Fibroblast of skin of scalp (primary cell): Measurements from ENCODE around the gene SLC7A14.

Source experiments
- DNase-seq: peaks from one replicate; pipeline ENCODE4 v3.0.0-alpha.2; 2013

SLC7A14 gene

GRCh38 chr3:170469151-170470062 is 116.5 kb downstream of the SLC7A14 start:
- peak; percentile 81 for DNase-seq

DNA sequence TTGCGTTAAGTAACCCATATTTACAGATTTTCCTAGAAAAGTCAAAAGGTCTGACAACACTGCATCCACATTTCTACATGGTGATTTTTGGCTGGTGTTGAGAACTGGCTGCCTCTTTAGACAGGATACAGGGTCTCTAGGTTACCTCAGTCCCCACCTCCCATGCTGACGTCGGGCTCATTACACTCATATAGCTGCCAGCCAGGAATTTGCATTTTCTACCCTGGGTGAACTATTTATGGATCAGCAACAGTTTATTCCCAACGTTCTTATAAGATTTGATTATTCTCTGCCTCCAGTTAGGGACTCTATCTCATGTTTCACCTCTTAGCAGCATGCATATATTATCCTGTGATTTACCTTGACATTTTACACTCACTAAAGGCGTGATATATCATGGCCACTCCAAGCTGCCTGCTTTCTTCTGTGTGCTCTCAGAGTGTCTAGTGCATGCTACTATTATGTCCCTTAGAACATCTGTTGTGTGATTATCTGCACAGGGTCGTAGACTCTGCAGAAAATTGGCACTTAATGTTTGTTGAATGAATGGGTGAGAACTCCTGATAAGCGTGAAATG is 118.2 kb downstream of the SLC7A14 start:
- DNase-seq: no peak

DNA sequence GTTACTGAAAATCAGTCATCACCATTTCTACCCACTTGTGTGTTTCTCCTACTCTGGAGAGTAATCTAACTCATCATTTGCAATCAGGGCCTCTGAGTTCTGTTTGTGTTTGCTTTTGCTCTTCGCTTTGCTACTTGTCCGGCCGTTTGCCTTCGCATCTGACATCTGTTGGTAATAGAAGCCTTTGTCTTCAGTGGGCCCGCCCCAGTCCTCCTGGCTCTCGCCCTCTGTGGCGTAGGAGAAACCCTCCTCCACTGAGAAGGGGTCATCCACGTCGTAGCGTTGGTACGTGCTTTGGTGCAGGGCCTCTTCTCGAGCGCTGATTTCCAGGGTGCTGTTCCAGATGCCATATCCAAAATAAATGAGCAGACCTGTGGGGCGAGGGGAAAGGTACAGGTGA is 118.9 kb downstream of the SLC7A14 start:
- DNase-seq: no peak

- no peak for DNase-seq
Observed at GRCh38 chr3:170465955-170466354, 119.9 kb downstream of the SLC7A14 start.

GRCh38 chr3:170463011-170463410 is 122.9 kb downstream of the SLC7A14 start:
- DNase-seq: no peak

DNA sequence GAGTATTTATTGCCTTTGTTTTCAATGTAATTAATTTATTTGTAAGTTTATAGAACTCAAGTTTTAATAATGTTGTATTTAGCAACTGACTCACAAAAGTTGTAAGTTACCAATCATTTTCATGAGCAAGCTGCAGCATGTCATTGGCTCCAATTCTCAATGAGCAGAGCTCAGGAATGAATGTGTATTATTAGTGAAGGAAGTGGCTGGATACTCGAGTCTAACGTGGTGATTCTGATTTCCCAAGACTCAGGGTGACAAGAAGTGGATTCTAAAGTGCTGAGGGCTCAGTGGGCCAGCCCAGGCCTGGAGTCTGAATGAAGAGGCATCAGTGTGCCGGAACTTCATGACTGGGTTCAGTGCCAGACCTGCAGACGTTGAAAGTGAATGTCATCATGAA is 127.6 kb downstream of the SLC7A14 start:
- no peak for DNase-seq

- no peak for DNase-seq
Observed at GRCh38 chr3:170454509-170454908, 131.4 kb downstream of the SLC7A14 start.

DNA sequence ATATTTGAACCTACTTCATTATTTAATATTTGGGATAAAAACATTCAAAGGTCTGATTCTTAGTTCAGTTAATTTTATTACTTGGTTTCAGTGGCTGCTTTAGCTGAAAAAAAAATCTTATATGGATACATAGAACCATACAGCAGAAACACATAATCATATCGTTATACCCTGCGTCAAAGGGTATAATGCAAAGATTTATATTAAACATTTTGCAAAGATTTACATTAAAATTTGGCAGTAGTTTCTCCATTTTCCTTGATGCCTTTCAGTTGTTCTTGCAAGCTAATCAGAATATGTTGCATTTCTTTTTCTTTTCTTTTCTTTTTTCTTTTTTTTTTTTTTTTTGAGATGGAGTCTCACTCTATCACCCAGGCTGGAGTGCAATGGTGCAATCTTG is 135.8 kb downstream of the SLC7A14 start:
- DNase-seq: no peak

DNA sequence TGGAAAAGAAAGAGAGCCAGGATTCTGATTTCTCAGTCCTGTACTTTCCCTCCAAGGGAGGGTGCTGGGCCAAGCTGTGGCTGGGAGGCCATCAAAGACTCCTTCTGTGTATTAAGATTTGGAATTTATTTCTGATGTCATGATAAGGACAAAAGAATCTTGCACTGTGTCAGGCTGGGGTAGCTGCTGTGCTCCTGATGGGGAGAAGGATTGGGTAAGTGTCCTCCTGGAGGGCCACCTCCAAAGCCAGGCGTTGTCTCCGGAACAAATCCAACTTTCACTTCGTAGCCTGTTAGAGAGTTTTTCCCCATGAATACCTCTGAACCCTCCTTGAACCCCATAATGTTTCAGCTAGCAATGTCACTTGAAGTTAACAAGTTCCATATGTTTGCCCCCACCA is 137.3 kb downstream of the SLC7A14 start:
- DNase-seq: no peak

- DNase-seq: no peak
Observed at GRCh38 chr3:170443457-170443856, 142.4 kb downstream of the SLC7A14 start.

GRCh38 chr3:170442947-170443346 is 142.9 kb downstream of the SLC7A14 start:
- DNase-seq: no peak

DNA sequence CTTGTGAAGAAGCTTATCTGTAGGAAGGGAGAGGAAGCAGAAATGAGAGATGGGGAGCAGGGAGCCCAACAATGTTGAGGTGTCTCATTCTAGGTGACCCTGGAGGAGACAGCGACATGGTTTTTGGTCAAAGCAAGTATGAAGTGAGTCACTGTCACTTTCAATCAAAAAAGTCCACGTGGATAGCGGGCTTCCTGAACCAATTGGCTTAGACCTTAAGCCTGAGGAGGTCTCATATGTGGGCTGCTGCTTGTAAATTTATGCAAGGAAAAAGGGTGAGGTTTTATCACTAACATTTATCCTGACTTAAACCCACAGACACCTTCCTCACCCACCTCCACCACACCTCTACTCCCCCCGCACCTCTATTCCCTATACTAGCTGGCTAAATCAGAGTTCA is 144.5 kb downstream of the SLC7A14 start:
- DNase-seq: no peak

DNA sequence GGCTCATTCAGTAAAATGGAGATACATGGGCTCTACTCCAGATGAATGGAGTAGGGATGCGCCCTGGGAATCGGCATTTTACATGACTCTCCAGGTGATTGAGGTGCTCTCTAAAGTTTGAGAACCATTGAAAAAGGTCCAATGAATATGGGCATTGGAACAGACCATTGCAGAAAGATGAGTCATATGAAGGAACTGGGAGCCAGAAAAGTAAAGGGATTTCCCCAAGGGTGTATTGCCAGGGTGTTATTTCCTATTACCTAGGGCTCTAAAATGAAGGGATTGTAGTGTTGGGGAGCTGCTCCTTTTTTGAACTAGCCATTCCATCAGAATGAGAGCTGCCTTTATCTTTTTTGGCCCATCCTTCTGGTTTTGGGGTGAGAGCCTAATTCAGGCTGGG is 145.5 kb downstream of the SLC7A14 start:
- no peak for DNase-seq

- no peak for DNase-seq
Observed at GRCh38 chr3:170438836-170439235, 147.0 kb downstream of the SLC7A14 start.

DNA sequence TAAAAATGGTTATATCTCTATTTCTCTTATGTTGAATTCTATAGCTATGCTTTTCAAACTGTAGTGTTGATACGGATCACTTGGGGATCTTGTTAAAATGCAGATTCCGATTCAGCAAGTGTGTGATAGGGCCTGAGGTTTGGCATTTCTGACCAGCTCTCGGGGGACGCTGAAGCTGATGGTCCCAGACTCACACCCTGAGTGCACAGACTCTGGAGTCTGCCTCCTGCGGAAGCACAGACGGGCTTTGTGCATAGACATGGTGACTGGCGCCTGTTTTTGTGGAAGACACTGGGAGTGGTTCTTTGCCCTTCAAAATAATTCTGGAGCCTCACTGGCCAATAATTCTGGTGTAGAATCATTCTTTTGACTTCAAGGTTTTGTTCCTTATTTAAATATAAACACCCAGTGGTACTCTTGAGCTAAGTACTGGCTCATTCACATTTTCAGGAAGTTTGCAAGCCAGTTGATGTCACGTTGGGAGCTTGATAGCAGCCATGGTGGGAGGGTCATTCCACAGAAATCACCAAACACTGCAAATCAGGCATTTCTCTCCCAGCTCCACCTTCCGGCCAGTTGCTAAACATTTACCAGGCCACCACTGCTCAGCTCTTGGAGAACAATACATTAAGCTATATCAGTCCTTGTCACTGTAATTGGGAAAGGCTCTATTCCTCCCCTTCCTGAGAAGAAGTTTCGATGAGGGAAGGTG is 148.0 kb downstream of the SLC7A14 start:
- DNase-seq: no peak

DNA sequence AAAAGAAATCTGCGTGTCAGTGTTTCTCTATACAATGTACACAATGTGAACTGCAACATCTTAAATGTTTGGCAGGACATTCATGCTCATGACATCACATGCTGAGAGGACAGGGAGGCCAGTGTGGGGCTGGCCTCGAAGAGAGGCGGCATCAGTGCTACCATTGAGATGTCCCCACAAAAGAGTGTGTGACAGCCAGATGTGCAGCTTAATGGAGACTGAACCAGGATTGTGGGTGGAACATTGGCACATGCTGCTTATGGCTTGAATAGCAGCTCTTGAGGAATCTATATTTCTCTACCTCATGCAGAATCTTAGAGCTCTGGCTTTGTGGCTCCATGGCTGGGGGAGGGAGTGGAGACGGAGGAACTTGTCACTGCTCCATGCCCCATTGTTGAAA is 148.7 kb downstream of the SLC7A14 start:
- DNase-seq: no peak

DNA sequence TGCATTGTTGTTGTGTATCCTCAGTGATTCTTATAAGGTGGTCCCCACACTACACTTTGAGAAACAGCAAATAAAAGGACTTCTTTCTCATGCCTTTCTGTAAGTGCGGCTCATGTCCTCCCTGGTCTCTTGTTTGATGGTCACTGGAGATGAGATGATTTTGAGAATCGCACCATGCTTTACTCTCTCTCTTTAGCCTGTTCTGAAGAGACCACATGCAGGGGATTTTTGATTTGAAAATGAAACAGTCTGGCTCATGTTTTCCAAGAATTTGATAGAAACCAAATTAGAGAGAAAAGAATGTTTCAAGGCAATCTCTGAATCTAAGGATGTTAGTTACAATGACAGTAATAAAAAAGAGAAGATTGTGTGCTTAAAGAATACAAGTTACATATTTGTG is 149.2 kb downstream of the SLC7A14 start:
- DNase-seq: no peak

GRCh38 chr3:170432416-170432815 is 153.5 kb downstream of the SLC7A14 start:
- no peak for DNase-seq

DNA sequence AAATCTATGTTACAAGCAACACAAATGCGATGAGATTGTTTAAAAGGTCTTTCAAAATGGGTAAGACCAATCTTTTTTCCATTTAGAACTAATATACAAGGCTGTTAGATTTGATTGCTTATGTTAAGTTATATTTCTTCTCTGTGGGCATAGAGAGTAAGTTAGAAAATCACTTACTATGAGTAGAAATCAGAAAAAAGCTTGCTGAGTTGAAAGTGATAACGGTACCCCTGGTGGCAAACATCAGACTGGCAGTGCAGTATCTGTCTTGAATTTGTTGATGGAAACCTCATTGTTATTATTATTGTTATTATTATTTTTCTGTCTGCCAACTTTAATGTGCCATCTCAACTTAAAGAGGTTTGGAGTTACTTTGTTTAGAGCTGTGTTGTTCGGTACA is 154.8 kb downstream of the SLC7A14 start:
- no peak for DNase-seq

DNA sequence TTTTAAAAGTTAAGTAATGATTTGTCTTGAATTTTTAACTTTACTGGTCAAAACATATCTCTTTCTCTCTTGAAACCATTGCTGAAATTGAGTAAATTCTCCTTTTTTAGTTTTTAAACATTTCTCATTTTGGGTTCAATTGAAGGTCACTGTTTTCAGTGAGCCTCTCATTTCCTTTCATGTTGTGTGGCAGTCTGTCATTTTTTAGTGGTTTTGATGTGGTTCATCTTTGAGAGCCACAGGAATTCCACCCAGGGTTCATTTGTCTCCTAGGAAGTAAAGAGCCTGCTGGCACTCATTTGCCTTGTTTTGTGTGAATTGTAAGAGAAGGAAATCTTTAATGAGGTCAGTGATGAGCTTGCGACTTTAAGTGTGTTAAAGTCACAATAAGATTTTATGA is 156.8 kb downstream of the SLC7A14 start:
- DNase-seq: peak; percentile 81

GRCh38 chr3:170428095-170428494 is 157.8 kb downstream of the SLC7A14 start:
- DNase-seq: no peak

- DNase-seq: no peak
Observed at GRCh38 chr3:170426240-170426797, 159.6 kb downstream of the SLC7A14 start.

DNA sequence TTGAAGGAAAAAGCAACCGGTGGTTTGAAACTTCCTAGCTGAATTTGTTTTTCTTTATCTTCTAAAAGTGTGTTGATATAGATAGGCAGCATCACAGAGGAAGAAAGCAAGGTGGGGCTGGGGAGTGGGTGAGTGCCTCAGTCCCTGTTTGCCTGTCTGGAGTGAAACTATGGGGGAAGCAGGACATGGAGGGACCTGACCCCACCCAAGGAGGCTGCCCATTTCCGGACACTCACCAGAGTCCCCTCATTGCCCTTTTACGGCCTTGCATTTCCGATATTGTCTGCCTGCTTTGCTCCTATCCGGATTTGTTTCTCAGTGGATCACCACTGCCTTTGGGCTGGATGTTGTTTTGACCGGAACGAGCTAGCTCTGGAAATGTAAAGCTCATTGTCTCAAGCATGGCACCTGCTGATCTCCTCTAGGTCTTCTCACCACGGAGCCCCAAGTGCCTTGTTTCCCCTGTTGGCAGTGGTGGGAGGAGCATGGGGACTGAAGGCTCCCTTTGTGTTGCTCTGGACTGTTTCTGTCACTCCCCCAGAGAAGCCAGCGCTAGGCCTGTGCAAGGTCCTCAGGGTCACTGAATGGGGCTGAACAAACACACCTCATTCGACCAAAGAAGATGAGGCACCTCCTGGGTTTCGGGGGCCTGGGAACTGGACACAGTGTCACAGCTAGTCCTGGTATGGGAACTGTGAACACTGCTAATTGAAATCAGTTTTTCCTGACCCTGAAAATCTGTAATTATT is 160.2 kb downstream of the SLC7A14 start:
- no peak for DNase-seq
